DMS79 treated with DMSO at 0.1 percent for 48 hours (cell line): Measurements from ENCODE around the gene SSPN.
A peak's percentile ranks its signal among the peaks of the same experiment; 100 is the strongest.

Source experiments
- DNase-seq: peaks from one replicate; lab custom pipeline; 2025; lab: John Stamatoyannopoulos, UW

SSPN gene

DNA sequence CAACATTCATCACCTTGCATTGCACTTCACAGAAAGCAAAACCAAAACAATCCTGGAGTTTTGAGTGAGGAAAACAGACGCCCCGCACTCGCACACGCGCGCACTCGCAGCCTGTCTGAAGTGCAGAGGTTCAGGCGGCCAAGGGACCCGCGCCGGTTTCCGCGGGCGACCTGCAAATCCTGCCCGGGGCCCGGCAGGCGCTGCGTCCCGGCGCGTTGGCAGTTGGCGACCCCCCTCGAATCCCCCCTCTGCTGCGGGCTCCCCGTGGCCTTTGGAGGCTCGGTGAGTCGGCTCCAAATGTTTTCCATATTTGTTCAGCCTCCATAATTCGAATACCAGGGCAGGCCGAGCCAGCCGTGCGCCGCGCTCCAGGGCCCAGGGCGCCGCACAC, at the start of gene SSPN:
TSS of gene SSPN (plus strand) at position 324 of the 391 bp plus-strand sequence. CDS start 100 bp downstream, outside the sequence.
- DNase-seq, result peak; percentile 34

DNA sequence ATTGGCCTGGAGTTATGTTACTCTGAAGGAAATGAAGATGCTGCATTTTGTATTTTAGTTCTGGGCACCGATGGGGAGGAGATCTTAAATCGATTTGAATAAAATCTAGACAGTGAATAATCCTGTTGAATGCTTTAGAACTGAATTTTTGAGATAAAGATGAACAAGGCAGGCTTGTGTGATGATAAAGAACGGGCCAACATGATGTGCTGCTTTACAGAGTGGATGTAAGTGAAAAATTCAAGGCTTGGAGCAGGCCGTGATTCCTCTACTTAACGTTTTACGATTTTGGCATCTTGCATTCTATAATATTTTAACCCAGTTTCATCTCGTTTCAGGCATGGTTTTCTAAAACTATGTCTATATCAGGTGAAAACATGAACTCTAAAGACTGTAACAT, 47.1 kb upstream of the SSPN start:
- DNase-seq, result no peak

DNA sequence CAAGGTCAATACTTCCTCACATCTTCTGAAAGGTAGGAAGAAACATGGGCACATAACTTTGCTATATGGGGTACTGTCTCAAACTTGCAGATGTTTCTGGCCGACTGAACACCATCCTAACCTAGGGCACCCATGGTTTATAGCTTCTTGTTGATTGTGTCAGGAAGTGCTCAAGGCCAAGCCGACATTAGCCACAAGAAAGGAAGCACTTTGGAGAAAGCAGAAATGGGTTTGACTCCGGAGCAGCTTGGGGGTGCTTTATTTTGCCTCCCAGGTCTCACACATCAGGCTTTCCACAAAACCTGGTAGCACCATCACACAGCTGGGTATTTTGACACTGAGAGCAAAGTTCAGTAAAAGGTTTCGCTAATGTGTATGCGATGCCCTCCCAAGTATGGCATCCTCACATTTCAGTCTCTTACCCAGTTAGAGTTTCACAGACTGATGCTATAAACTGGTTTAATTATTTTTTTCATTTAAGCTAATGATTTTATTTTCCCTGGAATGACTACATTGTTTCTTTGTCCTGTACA, 45.3 kb upstream of the SSPN start:
- DNase-seq, result no peak

DNA sequence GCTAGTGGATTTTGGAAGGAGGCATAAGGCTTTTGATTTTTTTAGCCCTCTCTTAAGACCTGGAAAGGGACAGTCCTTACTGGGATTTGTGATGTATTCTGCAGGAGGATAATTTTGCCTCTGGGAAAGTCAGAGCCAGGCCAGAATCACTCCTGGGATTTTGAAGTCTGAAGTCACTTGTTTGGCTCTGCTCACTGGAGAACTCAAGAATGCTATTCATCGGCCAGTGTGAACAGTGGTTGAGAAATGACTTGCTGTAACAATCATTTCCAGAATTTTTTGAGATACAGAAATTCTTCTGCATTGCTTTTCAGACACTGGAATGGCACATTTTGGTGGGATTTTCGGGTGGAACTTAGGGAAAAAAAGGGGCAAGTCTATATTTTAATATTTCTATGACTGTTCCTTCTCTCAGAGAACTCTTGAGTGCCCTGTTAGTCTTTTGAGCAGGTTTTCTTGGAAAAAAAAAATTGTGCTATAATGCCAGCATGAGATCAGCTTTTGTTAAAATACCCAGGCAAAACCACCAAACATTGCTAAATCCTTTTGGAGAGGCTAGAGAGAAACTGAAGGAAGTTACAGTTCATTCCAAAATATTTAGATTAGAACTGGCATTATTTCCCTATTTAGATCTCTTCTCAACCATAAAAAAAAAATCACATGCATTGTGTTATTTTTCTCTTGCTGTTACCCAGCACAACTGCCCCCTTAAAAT, 44.5 kb upstream of the SSPN start:
- no peak for DNase-seq

DNA sequence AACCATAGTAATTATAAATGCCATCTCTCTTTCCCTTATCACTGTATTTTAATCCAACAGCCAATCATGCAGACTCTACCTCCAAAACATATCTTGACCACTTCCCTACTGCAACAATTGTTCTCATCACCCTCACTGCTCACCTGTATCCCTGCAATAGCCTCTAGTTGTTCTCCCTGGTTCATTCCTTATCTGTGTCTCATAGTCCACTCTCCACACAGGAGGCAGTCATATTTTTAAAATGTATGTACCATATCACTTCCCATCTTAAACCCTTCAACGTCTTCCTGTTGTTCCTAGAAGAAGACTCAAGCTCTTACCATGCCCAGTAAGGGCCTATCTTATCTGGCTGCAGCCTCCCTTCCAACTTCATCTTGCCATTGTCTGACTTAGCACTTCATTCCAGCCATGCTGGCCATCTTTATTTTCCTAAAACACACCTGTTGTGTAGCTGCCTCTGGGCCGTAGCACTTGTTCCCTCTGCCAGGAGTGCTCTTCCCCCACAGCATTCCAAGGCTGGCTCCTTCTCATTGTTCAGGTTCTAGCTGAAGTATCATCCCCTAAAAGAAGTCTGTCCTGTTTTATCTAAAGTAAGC, 42.8 kb upstream of the SSPN start:
- DNase-seq, result no peak

- no peak for DNase-seq
Measured at GRCh38 chr12:26153421-26154154, 41.8 kb upstream of the SSPN start.

GRCh38 chr12:26156201-26156871, 39.0 kb upstream of the SSPN start:
- DNase-seq, result no peak

DNA sequence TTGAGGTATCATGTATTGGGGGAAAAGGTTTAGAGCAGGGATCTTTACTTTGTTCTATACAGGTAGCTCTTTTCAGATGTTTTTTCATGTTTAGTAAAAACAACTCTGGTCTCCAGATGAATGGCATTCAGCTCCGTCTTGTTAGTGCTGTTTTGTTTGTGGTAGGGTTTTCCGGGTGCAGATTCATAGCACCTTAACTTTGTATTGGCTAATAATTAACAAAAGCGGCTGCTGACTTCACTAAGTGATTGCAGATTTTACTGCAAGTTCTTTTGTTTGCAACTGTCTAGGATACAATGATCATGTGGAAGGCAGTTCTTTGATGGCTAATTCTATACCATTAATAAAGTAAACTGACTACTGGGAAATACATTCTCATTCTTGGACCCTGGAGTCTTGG, 38.4 kb upstream of the SSPN start:
- DNase-seq, result no peak

DNA sequence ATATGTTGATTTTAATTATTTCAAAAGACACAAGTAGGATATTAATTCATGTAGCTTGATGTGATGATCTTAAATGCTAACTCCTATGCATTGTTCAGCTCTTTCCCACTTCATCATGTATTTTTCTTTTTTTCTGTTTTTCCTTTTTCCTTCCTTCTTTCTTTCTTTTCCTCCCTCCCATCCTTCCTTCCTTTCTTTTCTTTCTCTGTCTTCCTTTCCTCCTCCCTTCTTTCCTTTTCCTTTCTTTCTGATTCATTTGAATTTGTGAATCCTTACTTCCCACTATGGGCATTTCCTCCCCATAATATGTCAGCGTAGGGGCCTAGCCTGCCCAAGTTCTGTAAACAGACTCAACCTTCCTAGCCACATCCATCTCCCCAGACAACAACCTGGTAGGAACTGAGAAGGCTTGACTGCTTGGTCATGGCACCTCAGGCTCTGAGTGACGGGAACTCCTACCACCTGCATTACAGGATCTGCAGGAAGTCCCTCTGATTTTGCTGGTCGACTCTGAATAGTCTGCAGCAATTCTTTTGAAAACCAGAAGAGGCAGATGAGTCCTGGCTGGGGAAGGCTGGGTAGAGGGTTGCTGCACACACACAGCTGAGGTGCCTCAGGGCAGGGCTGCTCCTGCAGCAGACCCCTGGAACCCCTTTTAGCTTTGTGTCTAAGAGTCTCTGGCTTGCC, 37.2 kb upstream of the SSPN start:
- DNase-seq, result no peak

DNA sequence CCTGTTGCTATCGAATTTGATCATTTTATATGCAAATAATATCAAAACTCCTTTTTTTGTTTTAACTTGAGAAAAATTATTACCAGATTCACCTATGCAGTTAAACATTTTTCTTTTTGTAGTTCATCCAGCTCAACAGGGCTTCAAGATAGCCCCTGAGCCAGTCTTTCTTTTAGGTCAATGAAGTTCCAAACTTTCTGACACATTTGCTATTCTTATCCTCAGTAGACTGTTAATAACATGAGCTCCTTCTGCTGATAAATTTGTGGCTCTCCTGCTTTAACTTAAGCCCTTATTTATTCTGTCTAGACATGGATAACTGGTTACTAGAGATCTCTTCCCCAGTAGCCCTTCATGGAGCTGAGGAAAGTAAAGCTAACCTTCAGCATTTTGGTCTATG, 33.2 kb upstream of the SSPN start:
- DNase-seq, result no peak

DNA sequence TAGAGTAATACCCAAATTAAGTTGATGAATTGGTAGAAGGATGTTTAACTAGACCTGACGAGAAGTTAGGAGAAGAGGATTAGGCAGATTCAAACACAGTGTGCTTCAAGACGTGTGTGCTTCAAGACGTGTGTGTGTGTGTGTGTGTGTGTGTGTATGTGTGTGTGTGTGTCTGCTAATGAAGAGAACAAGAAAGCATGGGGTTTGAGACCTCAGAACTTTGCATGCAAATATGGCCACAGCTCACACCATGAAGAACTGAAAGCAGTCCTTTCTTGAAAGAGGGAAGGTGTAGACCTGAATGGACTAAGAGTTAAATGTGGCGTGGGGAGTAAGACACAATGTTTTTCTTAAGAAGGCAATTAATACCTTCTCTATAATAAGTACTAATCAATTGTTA, 32.5 kb upstream of the SSPN start:
- DNase-seq, result no peak

DNA sequence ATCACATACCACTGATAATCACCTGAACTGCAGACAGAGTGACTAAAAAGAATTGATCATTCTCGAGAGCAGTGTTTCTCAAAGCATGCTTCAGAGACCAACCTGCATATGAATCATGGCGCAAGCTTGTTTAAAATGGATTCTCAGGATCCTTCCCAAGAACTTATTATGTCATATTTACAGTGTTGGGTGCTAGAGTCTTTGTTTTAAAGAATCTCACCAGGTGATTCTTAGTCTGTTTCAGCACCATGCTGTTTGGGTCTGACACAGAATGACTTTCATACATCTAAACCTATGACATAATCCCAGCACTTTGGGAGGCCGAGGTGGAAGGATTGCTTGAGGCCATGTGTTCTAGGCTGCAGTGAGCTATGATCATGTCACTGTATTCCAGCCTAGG, 31.3 kb upstream of the SSPN start:
- DNase-seq, result no peak

DNA sequence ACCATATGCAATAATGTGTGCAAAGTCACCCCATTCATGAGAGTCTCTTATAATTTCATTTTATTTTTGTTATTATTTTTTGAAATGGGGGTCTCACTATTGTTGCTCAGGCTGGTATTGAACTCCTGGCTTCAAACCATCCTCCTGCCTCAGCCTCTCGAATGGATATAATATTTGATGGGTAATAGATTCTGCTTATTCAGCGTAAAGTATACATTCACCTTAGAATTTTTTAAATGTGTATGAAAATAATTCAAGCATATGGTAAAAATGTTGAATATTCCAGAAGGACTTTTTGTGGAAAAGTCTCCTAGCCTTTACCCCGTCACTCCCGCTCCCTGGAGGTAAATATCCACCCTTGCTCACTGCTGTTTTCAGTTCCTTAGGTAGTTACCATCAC, 23.4 kb upstream of the SSPN start:
- no peak for DNase-seq

GRCh38 chr12:26172539-26172938, 22.8 kb upstream of the SSPN start:
- DNase-seq, result no peak

DNA sequence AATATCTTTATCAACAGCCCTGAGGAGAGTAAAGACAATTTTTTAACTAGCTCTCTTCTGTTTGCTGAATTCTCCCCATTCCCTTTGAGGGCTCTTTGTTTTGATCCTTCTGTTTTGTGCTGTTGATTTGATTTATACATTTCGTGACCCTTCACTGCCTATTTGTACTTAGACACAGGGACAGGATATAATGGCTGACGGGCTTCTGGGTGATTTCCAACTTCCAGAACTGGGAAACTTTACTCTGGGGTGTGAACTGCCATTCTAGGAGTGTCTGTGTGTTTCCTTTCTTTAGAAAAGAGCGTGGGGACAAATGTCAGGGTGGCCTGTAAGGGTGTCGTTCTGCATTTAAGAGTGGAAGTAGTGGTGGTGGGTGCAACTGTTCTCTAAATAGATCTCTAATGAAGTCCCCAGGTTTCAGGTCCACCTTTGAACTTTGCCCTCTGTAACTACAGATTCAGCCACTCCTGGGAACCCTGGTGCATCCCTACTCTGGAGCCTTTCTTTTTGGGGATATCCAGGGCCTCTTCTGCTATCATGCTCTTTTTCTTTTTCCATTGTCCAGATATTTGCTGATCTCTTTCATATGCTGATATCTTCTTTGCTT, 22.3 kb upstream of the SSPN start:
- DNase-seq, result no peak

- DNase-seq, result no peak
Measured at GRCh38 chr12:26176725-26177124, 18.6 kb upstream of the SSPN start.

- DNase-seq, result no peak
Measured at GRCh38 chr12:26177283-26177682, 18.1 kb upstream of the SSPN start.

GRCh38 chr12:26179826-26180225, 15.5 kb upstream of the SSPN start:
- DNase-seq, result no peak

GRCh38 chr12:26182377-26182776, 13.0 kb upstream of the SSPN start:
- no peak for DNase-seq

GRCh38 chr12:26185532-26186320, 9.6 kb upstream of the SSPN start:
- no peak for DNase-seq
